Hepatocyte (in vitro differentiated cells): ENCODE results near the gene HNMT. TPM values are rescaled to one million over a fixed set of nuclear protein-coding genes. Genes with fewer than 3 reads are reported as not detected.

Experiments
- DNase-seq: peaks from one replicate; pipeline ENCODE4 v3.0.0-alpha.2; 2016; ENCODE audit warnings: low spot score
- H2AFZ ChIP-seq: fragments of 200-600 bp; sonication (generic); 2 replicates; pipeline ENCODE4 v1.6.0; 2016; ENCODE audit warnings: antibody characterized with exemption, mild to moderate bottlenecking
- H3K27ac ChIP-seq: fragments of 200-600 bp; sonication (generic); 2 replicates; pipeline ENCODE4 v1.5.1; 2016; ENCODE audit warnings: mild to moderate bottlenecking
- H3K27me3 ChIP-seq: fragments of 200-600 bp; sonication (generic); 2 replicates; pipeline ENCODE4 v1.6.1; 2016
- H3K36me3 ChIP-seq: fragments of 200-600 bp; sonication (generic); replicated peaks from 2 replicates; pipeline ENCODE4 v1.5.1; 2016; ENCODE audit warnings: low read depth; ENCODE audit not compliant: insufficient read depth
- H3K4me1 ChIP-seq: fragments of 200-600 bp; sonication (generic); 2 replicates; pipeline ENCODE4 v1.5.1; 2016; ENCODE audit warnings: mild to moderate bottlenecking, moderate library complexity; ENCODE audit not compliant: insufficient read depth
- H3K4me2 ChIP-seq: fragments of 200-600 bp; sonication (generic); 2 replicates; pipeline ENCODE4 v1.6.0; 2016
- H3K4me3 ChIP-seq: fragments of 200-600 bp; sonication (generic); 2 replicates; pipeline ENCODE4 v1.5.1; 2016; ENCODE audit warnings: mild to moderate bottlenecking
- H3K79me2 ChIP-seq: fragments of 200-600 bp; sonication (generic); 2 replicates; pipeline ENCODE4 v1.6.0; 2017; ENCODE audit warnings: mild to moderate bottlenecking
- H3K9me2 ChIP-seq: fragments of 200-600 bp; sonication (generic); replicated peaks from 2 replicates; pipeline ENCODE4 v1.6.0; 2017; ENCODE audit warnings: mild to moderate bottlenecking; ENCODE audit not compliant: insufficient read depth
- H3K9me3 ChIP-seq: fragments of 200-600 bp; sonication (generic); 2 replicates; pipeline ENCODE4 v1.5.1; 2016; ENCODE audit warnings: low read depth, mild to moderate bottlenecking
- H4K20me1 ChIP-seq: fragments of 200-600 bp; sonication (generic); 2 replicates; pipeline ENCODE4 v1.6.0; 2016; ENCODE audit warnings: mild to moderate bottlenecking; ENCODE audit not compliant: insufficient read depth, poor library complexity, severe bottlenecking
- CTCF ChIP-seq: fragments of 200-600 bp; sonication (generic); IDR thresholded peaks from 2 replicates; pipeline ENCODE4 v1.5.1; 2016; ENCODE audit warnings: antibody characterized with exemption, mild to moderate bottlenecking; ENCODE audit not compliant: poor library complexity
- EZH2 ChIP-seq: fragments of 200-600 bp; sonication (generic); IDR thresholded peaks from 2 replicates; pipeline ENCODE4 v1.6.1; 2016; ENCODE audit warnings: antibody characterized with exemption, mild to moderate bottlenecking, borderline replicate concordance
- EZH2phosphoT487 ChIP-seq: fragments of 200-600 bp; sonication (generic); IDR thresholded peaks from one replicate; pipeline ENCODE4 v1.6.1; 2018; ENCODE audit warnings: antibody characterized with exemption, mild to moderate bottlenecking, low read depth, moderate library complexity; ENCODE audit not compliant: unreplicated experiment, severe bottlenecking
- WGBS: methylation state at CpG from one replicate; pipeline ENCODE4 v1.1.6; 2016; ENCODE audit warnings: low lambda C conversion rate; ENCODE audit errors: missing lambda C conversion rate; 5-methylcytosine and 5-hydroxymethylcytosine counted together
- polyA plus RNA-seq: library from polyadenylated mRNA; unstranded; fragments of >200 nt; fragmentation: Nextera tagmentation; extraction: Ambion mirVana; gene quantifications from 2 replicates; pipeline ENCODE4 v1.2.1, GENCODE V29; 2016
- total RNA-seq: library from RNA; depleted of rRNA; stranded (reverse); fragments of >200 nt; gene quantifications from 2 replicates; pipeline ENCODE4 v1.2.3, GENCODE V29; 2014

HNMT gene
- total and polyA plus RNA-seq, 2 experiments from 2014 or later, result 23.4 to 26.3 TPM

DNA sequence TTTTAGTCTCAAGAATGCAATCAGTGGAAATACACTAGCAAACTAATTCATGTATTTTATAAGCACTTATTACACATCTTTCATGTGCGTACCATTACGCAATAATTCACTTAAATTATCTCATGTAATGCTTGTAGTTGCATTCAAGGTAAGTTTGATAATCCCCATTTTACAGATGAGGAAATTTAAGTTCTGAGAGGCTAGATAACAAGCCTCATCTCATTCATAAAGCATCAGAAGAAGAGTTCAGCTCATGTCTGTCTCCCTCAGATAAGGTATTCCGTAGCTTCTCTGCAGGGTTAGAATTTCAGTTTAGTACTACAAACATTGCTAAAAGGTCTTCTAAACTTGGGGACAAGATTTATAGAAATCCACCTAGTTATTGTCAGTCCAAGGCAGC lies 47.8 kb downstream of the HNMT start:
- Histone ChIP-seq H3K79me2 (no peaks in the 10 kb centered on the region), H4K20me1 (no peaks in the 10 kb centered on the region), H3K27ac (no peak overlapping the region), H3K27me3 (no peaks in the 10 kb centered on the region), H2AFZ (no peak overlapping the region), H3K4me1 (no peaks in the 10 kb centered on the region), H3K4me3 (no peak overlapping the region), H3K4me2 (no peak overlapping the region), H3K9me3 (no peaks in the 10 kb centered on the region), H3K9me2 (no peaks in the 10 kb centered on the region), H3K36me3 (no peaks in the 10 kb centered on the region)
- WGBS, result 97% methylated on average over 3 of the region's 3 CpGs
- no peak for DNase-seq
- TF ChIP-seq EZH2, result no peak
- TF ChIP-seq CTCF, result no peak
- no peak for TF ChIP-seq EZH2phosphoT487

DNA sequence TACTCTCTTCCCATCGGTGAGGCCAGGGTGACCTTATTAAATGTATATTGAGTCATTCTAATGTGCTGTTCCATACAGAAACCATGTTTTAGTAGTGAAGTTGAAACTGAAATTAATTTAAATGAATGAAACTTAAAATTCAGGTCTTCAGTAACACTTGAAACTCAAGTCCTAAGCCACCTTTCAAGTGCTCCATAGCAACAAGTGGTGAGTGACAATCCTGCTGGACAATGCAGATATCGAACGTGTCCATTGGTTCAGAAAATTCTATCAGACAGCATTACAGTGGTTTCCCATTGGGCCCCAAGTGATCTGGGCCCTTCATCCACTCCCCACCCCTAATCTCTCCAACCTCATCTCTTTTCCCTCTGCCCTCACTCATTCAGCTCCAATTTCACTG lies 48.7 kb downstream of the HNMT start:
- H3K27me3 ChIP-seq, result no peaks in the 10 kb centered on the region
- H3K27ac ChIP-seq, result no peak overlapping the region
- H3K4me3 ChIP-seq, result no peak overlapping the region
- 98% methylated on average over 3 of the region's 3 CpGs for WGBS
- no peaks in the 10 kb centered on the region for H3K4me1 ChIP-seq
- H2AFZ ChIP-seq, result no peak overlapping the region
- no peaks in the 10 kb centered on the region for H3K9me3 ChIP-seq
- no peak for TF ChIP-seq EZH2
- no peak for TF ChIP-seq EZH2phosphoT487
- TF ChIP-seq CTCF, result no peak
- no peak for DNase-seq
- H4K20me1 ChIP-seq, result no peaks in the 10 kb centered on the region
- H3K4me2 ChIP-seq, result no peak overlapping the region
- H3K36me3 ChIP-seq, result no peaks in the 10 kb centered on the region
- no peaks in the 10 kb centered on the region for H3K79me2 ChIP-seq
- H3K9me2 ChIP-seq, result no peaks in the 10 kb centered on the region

GRCh38 chr2:138013639-138014038 lies 49.4 kb downstream of the HNMT start:
- no peaks in the 10 kb centered on the region for H3K9me3 ChIP-seq
- H3K79me2 ChIP-seq, result no peaks in the 10 kb centered on the region
- no peaks in the 10 kb centered on the region for H3K36me3 ChIP-seq
- TF ChIP-seq EZH2 (no peak), EZH2phosphoT487 (no peak)
- 79% methylated on average over 2 of the region's 2 CpGs for WGBS
- DNase-seq, result no peak
- no peaks in the 10 kb centered on the region for H4K20me1 ChIP-seq
- no peak overlapping the region for H3K4me3 ChIP-seq
- H3K4me1 ChIP-seq, result no peaks in the 10 kb centered on the region
- H3K4me2 ChIP-seq, result no peak overlapping the region
- H3K27ac ChIP-seq, result no peak overlapping the region
- H3K9me2 ChIP-seq, result no peaks in the 10 kb centered on the region
- H2AFZ ChIP-seq, result no peak overlapping the region
- no peaks in the 10 kb centered on the region for H3K27me3 ChIP-seq

GRCh38 chr2:138015494-138015893 lies 51.2 kb downstream of the HNMT start:
- H3K9me2 ChIP-seq, result no peaks in the 10 kb centered on the region
- no peaks in the 10 kb centered on the region for H4K20me1 ChIP-seq
- H2AFZ ChIP-seq, result no peak overlapping the region
- H3K27me3 ChIP-seq, result no peaks in the 10 kb centered on the region
- H3K4me3 ChIP-seq, result no peak overlapping the region
- no peaks in the 10 kb centered on the region for H3K9me3 ChIP-seq
- TF ChIP-seq EZH2, result no peak
- TF ChIP-seq EZH2phosphoT487, result no peak
- TF ChIP-seq CTCF, result no peak
- H3K4me1 ChIP-seq, result no peaks in the 10 kb centered on the region
- no peak for DNase-seq
- no peaks in the 10 kb centered on the region for H3K36me3 ChIP-seq
- 71% methylated on average over 3 of the region's 3 CpGs for WGBS
- H3K79me2 ChIP-seq, result no peaks in the 10 kb centered on the region
- no peak overlapping the region for H3K4me2 ChIP-seq
- no peak overlapping the region for H3K27ac ChIP-seq
